ENCODE results near the gene TTLL8.

- TF ChIP-seq CTCF (IDR thresholded peaks at IDR 0.05; ENCODE audit: control extremely low read depth in 1 of 3, insufficient read depth in 1 of 3, low read depth in 1 of 3, low read length in 3 of 3) (no peak), JUND (IDR thresholded peaks at IDR 0.05; ENCODE audit: low read length) (no peak), RAD21 (IDR thresholded peaks at IDR 0.05 in 1 of 2, conservative IDR thresholded peaks at IDR 0.05 in 1 of 2; ENCODE audit: low read depth in 2 of 2, low read length in 2 of 2) (no peak), RNF2 (IDR thresholded peaks at IDR 0.05; ENCODE audit: borderline replicate concordance, low read depth, low read length, missing control alignments, poor library complexity, severe bottlenecking) (no peak), EZH2 (IDR thresholded peaks at IDR 0.05; ENCODE audit: low read depth, low read length, severe bottlenecking) (no peak), SP1 (IDR thresholded peaks at IDR 0.05; ENCODE audit: low read depth, low read length) (no peak), RFX5 (IDR thresholded peaks at IDR 0.05; ENCODE audit: borderline replicate concordance, low read depth, low read length) (no peak), SIN3A (conservative IDR thresholded peaks at IDR 0.05 in 1 of 2, IDR thresholded peaks at IDR 0.05 in 1 of 2; ENCODE audit: low read depth in 1 of 2, low read length in 2 of 2) (no peak), CREB1 (IDR thresholded peaks at IDR 0.05) (no peak)
These were observed 9.1 kb upstream of the TTLL8 start for GRCh38 chr22:50067244-50067643.

Data from H1 (cell line).